H1 (cell line): ENCODE data around the gene PPP1R2B. TPM values are rescaled to one million over a fixed set of nuclear protein-coding genes. Genes with fewer than 3 reads are reported as not detected.

Experiments
- CTCF ChIA-PET: fragments of 300-600 bp; sonication (Branson Sonifier 250); formaldehyde crosslinking; loops from one replicate; lab custom pipeline; 2021; ENCODE audit not compliant: partially characterized antibody; lab: Charles Lee
- POLR2A ChIA-PET: fragments of 300-600 bp; sonication (Branson Sonifier 250); formaldehyde crosslinking; loops from one replicate; lab custom pipeline; 2021; ENCODE audit warnings: inconsistent platforms; ENCODE audit not compliant: partially characterized antibody; lab: Charles Lee
- DNase-seq, 2 experiments: peaks; one replicate each; pipeline versions ENCODE4 v3.0.0 to v3.0.0-alpha.2; 2010 to 2022; ENCODE audit warnings: low spot score in 2 of 2, low read depth in 1 of 2, mixed read lengths in 1 of 2
- FAIRE-seq: peaks from 2 replicates; lab custom pipeline; 2011; peaks lifted over from hg19 to GRCh38; lab: Jason Lieb, UNC
- H2AFZ ChIP-seq: 2 replicates; pipeline ENCODE4 v1.8.1; 2012; ENCODE audit warnings: low read length, inconsistent platforms
- H2AK5ac ChIP-seq: 2 replicates; pipeline ENCODE4 v1.6.1; 2013; ENCODE audit warnings: low read depth, low read length
- H2BK120ac ChIP-seq: replicated peaks from 2 replicates; pipeline ENCODE3; 2013; ENCODE audit warnings: low read depth, low read length, inconsistent platforms
- H2BK12ac ChIP-seq: 2 replicates; pipeline ENCODE4 v1.6.1; 2013; ENCODE audit warnings: low read depth, low read length
- H2BK15ac ChIP-seq: 2 replicates; pipeline ENCODE4 v1.6.1; 2013; ENCODE audit warnings: low read length
- H2BK20ac ChIP-seq: 2 replicates; pipeline ENCODE4 v1.6.1; 2013; ENCODE audit warnings: low read length
- H2BK5ac ChIP-seq: 2 replicates; pipeline ENCODE4 v1.6.1; 2013; ENCODE audit warnings: low read depth, low read length
- H3K14ac ChIP-seq: 2 replicates; pipeline ENCODE4 v1.6.1; 2013; ENCODE audit warnings: inconsistent platforms; ENCODE audit not compliant: insufficient read length
- H3K18ac ChIP-seq: 2 replicates; pipeline ENCODE4 v1.6.1; 2013; ENCODE audit warnings: low read length; ENCODE audit errors: extremely low read depth
- H3K23ac ChIP-seq: 2 replicates; pipeline ENCODE4 v1.6.1; 2013; ENCODE audit warnings: inconsistent platforms; ENCODE audit not compliant: insufficient read length
- H3K23me2 ChIP-seq: 2 replicates; pipeline ENCODE4 v1.6.1; 2013; ENCODE audit warnings: low read depth, low read length
- H3K27ac ChIP-seq: 2 replicates; pipeline ENCODE4 v1.6.1; 2011; ENCODE audit warnings: low read depth, low read length, inconsistent platforms
- H3K27me3 ChIP-seq, 4 experiments: replicated peaks in 1 of 4; 1 replicate in 1 of 4; 2 replicates in 3 of 4; pipeline versions ENCODE4 v1.6.1 to v1.8.1; 2011 to 2013; ENCODE audit warnings: low read length in 3 of 4, mild to moderate bottlenecking in 3 of 4, inconsistent platforms in 2 of 4, mixed read lengths in 2 of 4, moderate library complexity in 1 of 4; ENCODE audit not compliant: control insufficient read depth in 3 of 4, insufficient read depth in 3 of 4; ENCODE audit errors: extremely low read depth in 1 of 4
- H3K36me3 ChIP-seq, 4 experiments: 2 replicates each; pipeline versions ENCODE4 v1.6.1 to v1.8.1; 2011 to 2013; ENCODE audit warnings: mild to moderate bottlenecking in 4 of 4, low read length in 3 of 4, moderate library complexity in 2 of 4, control low read depth in 1 of 4, inconsistent platforms in 1 of 4; ENCODE audit not compliant: insufficient read depth in 4 of 4, control insufficient read depth in 2 of 4
- H3K4ac ChIP-seq: replicated peaks from 2 replicates; pipeline ENCODE3; 2013; ENCODE audit warnings: low read length, low read depth, mixed read lengths, inconsistent platforms; ENCODE audit not compliant: insufficient read length
- H3K4me1 ChIP-seq, 4 experiments: replicated peaks in 1 of 4; 1 replicate in 1 of 4; 2 replicates in 3 of 4; pipeline versions ENCODE4 v1.6.1 to v1.8.1; 2011 to 2013; ENCODE audit warnings: low read length in 3 of 4, inconsistent platforms in 2 of 4, mixed read lengths in 1 of 4; ENCODE audit not compliant: insufficient read depth in 4 of 4, control insufficient read depth in 3 of 4
- H3K4me2 ChIP-seq, 2 experiments: 2 replicates each; pipeline versions ENCODE4 v1.6.1 to v1.8.1; 2011 to 2013; ENCODE audit warnings: low read depth in 2 of 2, low read length in 2 of 2, control low read depth in 1 of 2, inconsistent platforms in 1 of 2, mild to moderate bottlenecking in 1 of 2; ENCODE audit not compliant: insufficient read depth in 1 of 2
- H3K4me3 ChIP-seq, 4 experiments: fragments of 200-600, 300-600 bp in 1 of 4; sonication (generic), shearing (Covaris generic), sonication (Bioruptor Twin) in 1 of 4; 2 replicates each; pipeline versions ENCODE4 v1.5.1 to v1.8.1; 2011 to 2016; ENCODE audit warnings: low read length in 4 of 4, low read depth in 3 of 4, control low read depth in 2 of 4, inconsistent platforms in 2 of 4, mild to moderate bottlenecking in 2 of 4, mixed read lengths in 1 of 4, moderate library complexity in 1 of 4; ENCODE audit not compliant: insufficient read depth in 2 of 4; ENCODE audit errors: extremely low read depth in 1 of 4
- H3K56ac ChIP-seq: replicated peaks from 2 replicates; pipeline ENCODE3; 2013; ENCODE audit warnings: low read depth, mild to moderate bottlenecking, mixed read lengths, low read length, inconsistent platforms; ENCODE audit not compliant: insufficient read length
- H3K79me1 ChIP-seq: 2 replicates; pipeline ENCODE4 v1.6.1; 2013; ENCODE audit warnings: low read depth, low read length, control low read depth
- H3K79me2 ChIP-seq, 2 experiments: 2 replicates each; pipeline versions ENCODE4 v1.6.1 to v1.8.1; 2012 to 2013; ENCODE audit warnings: low read length in 2 of 2, mild to moderate bottlenecking in 2 of 2, inconsistent platforms in 1 of 2; ENCODE audit not compliant: insufficient read depth in 2 of 2, control insufficient read depth in 1 of 2
- H3K9ac ChIP-seq, 4 experiments: replicated peaks in 1 of 4; 1 replicate in 1 of 4; 2 replicates in 3 of 4; pipeline versions ENCODE4 v1.6.1 to v1.8.1; 2011 to 2013; ENCODE audit warnings: low read depth in 3 of 4, low read length in 3 of 4, control low read depth in 2 of 4, mild to moderate bottlenecking in 2 of 4, moderate library complexity in 2 of 4, inconsistent platforms in 1 of 4; ENCODE audit errors: extremely low read depth in 1 of 4
- H3K9me3 ChIP-seq, 2 experiments: 2 replicates each; pipeline versions ENCODE4 v1.6.1 to v1.8.1; 2012 to 2013; ENCODE audit warnings: mild to moderate bottlenecking in 2 of 2, moderate library complexity in 2 of 2, control low read depth in 1 of 2, inconsistent platforms in 1 of 2, low read depth in 1 of 2, low read length in 1 of 2, mixed read lengths in 1 of 2; ENCODE audit not compliant: insufficient read depth in 2 of 2
- H4K20me1 ChIP-seq, 2 experiments: replicated peaks in 1 of 2; 2 replicates each; pipeline versions ENCODE3 to v1.8.1; 2011 to 2013; ENCODE audit warnings: inconsistent platforms in 2 of 2, low read length in 2 of 2, mild to moderate bottlenecking in 1 of 2; ENCODE audit not compliant: insufficient read depth in 2 of 2, control insufficient read depth in 1 of 2
- H4K5ac ChIP-seq: 2 replicates; pipeline ENCODE4 v1.6.1; 2013; ENCODE audit warnings: low read length, low read depth, mixed read lengths, inconsistent platforms; ENCODE audit not compliant: insufficient read length
- H4K8ac ChIP-seq: 2 replicates; pipeline ENCODE4 v1.8.0; 2013; ENCODE audit warnings: mild to moderate bottlenecking, moderate library complexity, low read length, inconsistent platforms; ENCODE audit not compliant: insufficient read depth; ENCODE audit errors: extremely low read depth
- H4K91ac ChIP-seq: replicated peaks from 2 replicates; pipeline ENCODE3; 2013; ENCODE audit warnings: low read length, mixed read lengths, inconsistent platforms; ENCODE audit not compliant: insufficient read length
- CEBPB ChIP-seq: IDR thresholded peaks from 2 replicates; pipeline ENCODE4 v1.6.1; 2012; ENCODE audit warnings: low read depth, low read length
- CHD2 ChIP-seq: IDR thresholded peaks from 2 replicates; pipeline ENCODE4 v1.6.1; 2012; ENCODE audit warnings: low read length, improper control_type of control experiment
- CTBP2 ChIP-seq: IDR thresholded peaks from 2 replicates; pipeline ENCODE4 v1.7.0; 2011; ENCODE audit warnings: borderline replicate concordance, mild to moderate bottlenecking, moderate library complexity, mixed read lengths, low read length; ENCODE audit not compliant: insufficient read depth, insufficient read length
- EZH2 ChIP-seq: fragments of 200-600 bp; sonication (generic); IDR thresholded peaks from 2 replicates; pipeline ENCODE4 v1.7.1; 2012; ENCODE audit warnings: low read depth, mild to moderate bottlenecking, moderate library complexity, low read length, inconsistent platforms; ENCODE audit not compliant: severe bottlenecking
- GABPA ChIP-seq: IDR thresholded peaks from 2 replicates; pipeline ENCODE4 v1.6.1; 2011; ENCODE audit warnings: mild to moderate bottlenecking, low read length, moderate library complexity, borderline replicate concordance; ENCODE audit not compliant: insufficient read depth
- KDM5A ChIP-seq: fragments of 200-600 bp; IDR thresholded peaks from 2 replicates; pipeline ENCODE4 v1.7.1; 2012; ENCODE audit warnings: mild to moderate bottlenecking, low read length, inconsistent platforms, mixed read lengths
- MAFK ChIP-seq: IDR thresholded peaks from 2 replicates; pipeline ENCODE4 v1.6.1; 2012; ENCODE audit warnings: low read depth, mild to moderate bottlenecking, improper control_type of control experiment, low read length
- RFX5 ChIP-seq: IDR thresholded peaks from 2 replicates; pipeline ENCODE4 v1.6.1; 2011; ENCODE audit warnings: low read depth, low read length, improper control_type of control experiment, borderline replicate concordance
- RNF2 ChIP-seq: fragments of 200-900, 300-1000 bp; sonication (generic); IDR thresholded peaks from 2 replicates; pipeline ENCODE4 v1.7.1; 2016; ENCODE audit warnings: borderline replicate concordance, low read depth, mild to moderate bottlenecking, antibody characterized with exemption, low read length; ENCODE audit not compliant: poor library complexity, severe bottlenecking; ENCODE audit errors: missing control alignments
- SAP30 ChIP-seq: fragments of 300-600 bp; sonication (generic); IDR thresholded peaks from 2 replicates; pipeline ENCODE4 v1.7.1; 2012; ENCODE audit warnings: low read length, moderate library complexity, mild to moderate bottlenecking, inconsistent platforms; ENCODE audit not compliant: insufficient read depth, insufficient replicate concordance
- SP1 ChIP-seq: IDR thresholded peaks from 2 replicates; pipeline ENCODE4 v1.6.1; 2011; ENCODE audit warnings: low read depth, low read length
- SP2 ChIP-seq: IDR thresholded peaks from 2 replicates; pipeline ENCODE4 v1.6.1; 2012; ENCODE audit warnings: mild to moderate bottlenecking, low read length, inconsistent platforms
- SRF ChIP-seq: IDR thresholded peaks from 2 replicates; pipeline ENCODE4 v1.6.1; 2011; ENCODE audit warnings: mild to moderate bottlenecking, low read depth, low read length, moderate library complexity
- TAF1 ChIP-seq: IDR thresholded peaks from 2 replicates; pipeline ENCODE4 v1.6.1; 2011; ENCODE audit warnings: mild to moderate bottlenecking, low read depth, low read length
- WGBS, 2 experiments: shearing (Covaris generic) in 1 of 2; methylation state at CpG; one replicate each; pipeline versions ENCODE4 v1.1.6 to v1.1.7; 2013 to 2015; ENCODE audit warnings: low lambda C conversion rate in 2 of 2, mixed read lengths in 2 of 2, inconsistent platforms in 1 of 2, low coverage in 1 of 2, missing lambda C conversion rate in 1 of 2; ENCODE audit not compliant: insufficient replicate concordance in 2 of 2, insufficient coverage in 1 of 2, insufficient read length in 1 of 2; ENCODE audit errors: extremely low coverage in 1 of 2, missing lambda C conversion rate in 1 of 2; 5-methylcytosine and 5-hydroxymethylcytosine counted together
- polyA plus RNA-seq, 7 experiments: library from polyadenylated mRNA; depleted of rRNA in 3 of 7; stranded (reverse) in 5 of 7; unstranded in 2 of 7; fragments of >200 nt in 5 of 7; fragments of 200-250 nt in 2 of 7; gene quantifications; 1 replicate in 5 of 7; 2 replicates in 1 of 7; 4 replicates in 1 of 7; pipeline versions ENCODE4 v1.2.1 to v1.2.3, GENCODE V29; 2011 to 2013; ENCODE audit warnings: missing spikeins in 2 of 7, mixed read lengths in 2 of 7
- total RNA-seq: library from RNA; stranded (reverse); fragmentation: NEBNext Ultra II Directional; extraction: Animal tissue kit (Norgen Biotek cat#: 25700); gene quantifications from 2 replicates; pipeline ENCODE4 v1.2.1, GENCODE V29; 2021

PPP1R2B gene
- total and polyA plus RNA-seq, 2 of the 8 experiments (the other 6 are each of a cell fraction or from before 2014, with no cell fraction given): not detected

DNA sequence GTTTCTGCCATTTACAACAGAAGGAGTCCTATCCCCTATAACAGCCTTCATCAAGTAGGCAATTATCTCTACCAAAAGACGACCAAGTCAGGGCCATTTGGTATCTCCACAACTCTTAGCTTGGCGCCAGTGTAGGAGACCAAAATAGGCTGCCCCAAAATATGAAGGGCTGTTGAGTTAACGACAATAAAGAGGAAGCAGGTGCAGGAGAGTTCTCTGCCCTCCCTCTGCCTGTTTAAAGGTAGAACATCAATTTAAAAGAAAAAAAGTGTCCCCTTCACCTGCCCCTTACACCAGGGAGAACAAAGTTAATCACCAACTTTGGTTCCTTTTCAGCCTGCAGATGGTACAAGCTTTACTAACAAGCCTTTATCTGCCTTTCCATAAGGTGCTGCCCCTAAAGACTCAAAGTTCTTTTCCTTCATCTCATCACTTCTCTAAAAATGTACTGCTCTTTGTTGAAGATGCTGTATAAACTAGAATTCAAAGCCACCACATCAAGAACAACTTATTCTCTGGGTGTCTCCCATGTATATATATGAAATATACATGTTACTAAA, 33.3 kb downstream of the PPP1R2B start:
- Histone ChIP-seq H4K8ac (no peak overlapping the region), H2AFZ (no peak overlapping the region), H3K9ac (no peak overlapping the region), H3K4me2 (no peak overlapping the region), H3K18ac (no peak overlapping the region), H3K4ac (no peak overlapping the region), H3K4me1 (no peaks in the 10 kb centered on the region), H3K56ac (no peak overlapping the region), H3K9me3 (no peaks in the 10 kb centered on the region), H3K36me3 (no peaks in the 10 kb centered on the region), H3K79me2 (no peaks in the 10 kb centered on the region), H2BK20ac (no peak overlapping the region), H3K4me3 (no peak overlapping the region), H2BK5ac (no peak overlapping the region), H2AK5ac (no peak overlapping the region), H3K27me3 (no peaks in the 10 kb centered on the region), H3K79me1 (no peaks in the 10 kb centered on the region), H2BK15ac (no peak overlapping the region), H3K23me2 (no peaks in the 10 kb centered on the region), H4K5ac (no peak overlapping the region), H4K91ac (no peak overlapping the region), H3K14ac (no peak overlapping the region), H2BK120ac (no peak overlapping the region), H3K23ac (no peak overlapping the region), H3K27ac (no peak overlapping the region), H2BK12ac (no peak overlapping the region), H4K20me1 (no peaks in the 10 kb centered on the region)
- CTCF ChIA-PET: interaction anchor here (0.8 kb wide), 1 partner anchor 16 kb away, joined by 3 read pairs; no protein-coding TSS in a partner anchor
- FAIRE-seq (no peak), DNase-seq (no peak)
- WGBS, 2 experiments: 91% methylated on average over 3 of the region's 3 CpGs; no CpG with 5 or more reads in 1 of the 2 experiments
- POLR2A ChIA-PET: no interaction called here
- no peak for TF ChIP-seq TAF1
- no peak for TF ChIP-seq GABPA
- no peak for TF ChIP-seq CHD2
- TF ChIP-seq CTBP2: no peak
- no peak for TF ChIP-seq MAFK
- no peak for TF ChIP-seq EZH2
- no peak for TF ChIP-seq RNF2
- no peak for TF ChIP-seq SP1
- no peak for TF ChIP-seq SRF
- TF ChIP-seq RFX5: no peak
- TF ChIP-seq CEBPB: no peak
- no peak for TF ChIP-seq SP2
- no peak for TF ChIP-seq KDM5A
- no peak for TF ChIP-seq SAP30
